ENCODE results near the gene C11orf71.

The C11orf71 gene

DNA sequence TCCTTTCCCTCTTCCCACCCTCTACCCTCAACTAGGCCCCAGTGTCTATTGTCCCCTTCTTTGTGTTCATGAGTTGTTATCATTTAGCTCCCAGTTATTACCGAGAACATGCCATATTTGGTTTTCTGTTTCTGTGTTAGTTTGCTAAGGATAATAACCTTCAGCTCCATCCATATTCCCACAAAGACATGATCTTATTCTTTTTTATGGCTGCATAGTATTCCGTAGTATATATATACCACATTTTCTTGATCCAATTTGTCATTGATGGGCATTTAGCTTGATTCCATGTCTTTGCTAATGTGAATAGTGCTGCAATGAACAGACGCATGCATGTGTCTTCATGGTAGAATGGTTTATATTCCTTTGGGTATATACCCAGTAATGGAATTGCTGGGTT, 17.8 kb downstream of the C11orf71 start:
- no peak overlapping the region for H3K27ac Mint-ChIP-seq
- H3K9me3 Mint-ChIP-seq, result peaks cover 7% of the 10 kb centered on the region
- no peak overlapping the region for H3K4me3 Mint-ChIP-seq
- no peaks in the 10 kb centered on the region for H3K27me3 Mint-ChIP-seq
- peaks cover 11% of the 10 kb centered on the region for H3K4me1 Mint-ChIP-seq
- H3K36me3 Mint-ChIP-seq, result peaks cover 2% of the 10 kb centered on the region

DNA sequence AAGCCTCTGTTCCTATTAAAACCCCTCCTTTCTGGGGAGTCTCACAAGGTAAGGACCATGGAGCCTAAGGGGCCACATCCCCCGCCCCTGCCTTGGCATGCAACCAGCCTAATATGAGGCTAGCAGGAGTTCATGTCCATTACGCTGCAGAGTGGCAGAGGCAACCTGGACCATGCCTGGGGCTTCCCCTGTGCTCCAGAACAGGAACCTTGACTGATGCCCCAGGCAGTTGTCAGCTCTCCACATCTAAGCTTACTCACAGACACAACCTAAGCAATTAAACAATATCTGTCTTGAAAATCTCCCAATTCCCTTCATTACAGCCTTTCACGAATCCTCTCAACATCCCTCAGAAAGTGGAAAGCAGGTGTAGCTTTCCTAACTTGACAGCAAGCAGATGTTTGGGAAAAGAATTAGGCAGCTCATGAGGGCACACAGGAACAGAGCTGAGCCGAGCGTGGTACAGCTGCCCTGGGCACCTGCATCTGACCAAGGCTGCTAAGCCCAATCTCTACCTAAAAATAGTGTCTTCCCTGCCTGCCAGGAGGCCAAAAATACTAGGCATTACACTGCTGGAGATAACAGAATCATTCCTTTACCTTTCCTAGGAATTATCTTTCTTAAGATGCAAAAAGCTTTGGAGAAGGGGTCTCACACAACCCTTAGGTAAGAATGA, 20.8 kb downstream of the C11orf71 start:
- H3K4me3 Mint-ChIP-seq, result no peak overlapping the region
- H3K4me1 Mint-ChIP-seq, result peaks cover 11% of the 10 kb centered on the region
- no peak overlapping the region for H3K27ac Mint-ChIP-seq
- no peaks in the 10 kb centered on the region for H3K27me3 Mint-ChIP-seq
- peaks cover 7% of the 10 kb centered on the region for H3K9me3 Mint-ChIP-seq
- no peaks in the 10 kb centered on the region for H3K36me3 Mint-ChIP-seq

DNA sequence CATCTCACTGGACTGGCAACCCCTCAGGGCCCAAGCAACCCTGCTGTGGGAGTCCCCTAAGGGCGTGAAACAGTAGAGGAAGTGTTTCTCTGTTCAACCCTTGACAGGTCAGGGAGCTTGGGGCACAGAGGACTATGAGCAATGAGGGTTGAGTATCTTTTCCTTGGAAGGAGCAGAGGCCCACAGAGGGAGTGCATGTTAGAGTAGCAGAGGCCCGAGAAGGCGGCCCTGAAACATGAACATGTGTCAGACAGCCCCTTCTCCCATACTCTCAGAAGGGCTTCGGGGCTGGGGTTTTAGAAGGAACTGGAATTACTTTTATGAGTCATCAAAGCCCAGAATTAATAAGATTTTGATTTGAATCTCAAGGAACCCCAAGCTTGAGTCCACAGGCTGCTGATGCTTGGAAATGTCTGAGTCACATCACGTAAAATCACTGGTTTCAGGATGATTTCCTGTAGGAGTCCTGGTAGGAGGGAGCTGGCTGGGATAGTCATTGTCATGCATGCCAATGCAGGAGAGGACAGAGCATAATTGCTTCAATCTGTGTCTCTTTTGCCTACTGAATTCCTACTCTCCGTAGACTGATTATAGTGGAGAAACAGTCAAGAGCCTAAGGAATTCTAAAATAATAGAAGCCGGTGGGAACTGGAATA, 22.6 kb downstream of the C11orf71 start:
- H3K36me3 Mint-ChIP-seq, result no peaks in the 10 kb centered on the region
- H3K9me3 Mint-ChIP-seq, result no peaks in the 10 kb centered on the region

DNA sequence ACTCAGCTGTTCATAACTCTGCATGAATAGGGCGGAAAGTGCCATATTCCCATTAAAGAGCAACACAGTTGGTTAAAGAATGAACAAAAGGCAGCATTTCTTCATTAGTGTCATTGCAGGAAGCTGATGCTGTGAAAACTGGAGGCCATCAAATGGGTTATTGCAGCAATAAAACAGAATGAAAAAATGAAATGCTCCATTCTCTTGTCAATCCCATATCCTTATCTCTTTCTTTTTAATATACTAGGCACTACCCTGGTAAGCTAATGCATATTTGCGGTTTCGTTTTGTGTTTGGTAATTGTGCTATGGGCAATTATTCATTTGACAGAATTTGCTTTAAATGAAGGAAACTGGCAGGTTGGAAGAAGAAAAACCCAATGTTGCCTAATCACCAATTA, 25.3 kb downstream of the C11orf71 start:
- H3K4me3 Mint-ChIP-seq, result no peak overlapping the region
- peaks cover 2% of the 10 kb centered on the region for H3K27me3 Mint-ChIP-seq
- no peak overlapping the region for H3K27ac Mint-ChIP-seq
- no peaks in the 10 kb centered on the region for H3K36me3 Mint-ChIP-seq
- H3K4me1 Mint-ChIP-seq, result peaks cover 2% of the 10 kb centered on the region
- no peaks in the 10 kb centered on the region for H3K9me3 Mint-ChIP-seq

More for the DNA sequence above, 22.6 kb downstream of the C11orf71 start:
- H3K4me1 Mint-ChIP-seq, result peaks cover 11% of the 10 kb centered on the region
- H3K4me3 Mint-ChIP-seq, result no peak overlapping the region
- H3K27me3 Mint-ChIP-seq, result no peaks in the 10 kb centered on the region
- no peak overlapping the region for H3K27ac Mint-ChIP-seq

DNA sequence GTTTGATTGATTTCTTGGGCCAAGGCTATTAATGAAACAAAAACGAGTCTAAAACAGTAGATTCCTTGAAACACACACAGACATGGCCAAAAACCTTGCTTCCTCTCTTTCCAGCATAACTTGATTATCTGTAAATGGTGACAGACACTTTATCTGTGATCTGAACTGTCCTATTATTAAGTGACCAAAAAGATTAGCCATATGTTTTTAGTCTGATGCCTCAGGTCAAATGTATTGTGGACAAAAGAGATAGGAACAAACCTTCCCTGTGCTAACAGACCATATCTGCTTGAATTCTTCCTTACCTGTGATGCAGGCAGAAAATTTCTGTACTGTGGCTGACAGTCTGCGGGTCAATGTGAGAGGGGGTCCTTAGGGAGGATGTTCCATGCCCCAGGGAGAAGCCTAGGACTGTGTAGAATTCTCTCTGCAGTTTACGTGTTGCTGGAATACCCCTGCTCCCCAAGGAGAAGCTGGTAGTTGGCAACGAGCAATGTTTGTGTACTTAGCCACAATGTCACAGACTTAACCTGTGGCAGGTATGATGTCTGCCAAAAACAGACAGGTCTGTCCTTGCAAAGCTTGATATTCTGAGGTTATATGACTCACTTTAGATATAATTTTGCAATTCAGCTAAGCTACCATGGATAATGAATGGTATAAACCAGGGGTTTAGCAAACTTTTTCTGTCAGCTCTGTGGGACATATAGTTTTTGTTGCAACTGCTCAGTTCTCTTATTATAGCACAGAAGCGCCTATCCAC, 31.2 kb downstream of the C11orf71 start:
- Mint-ChIP-seq H3K4me3 (no peak overlapping the region), H3K36me3 (no peaks in the 10 kb centered on the region), H3K4me1 (no peaks in the 10 kb centered on the region), H3K27ac (no peak overlapping the region), H3K27me3 (peaks cover 2% of the 10 kb centered on the region), H3K9me3 (no peaks in the 10 kb centered on the region)

GRCh38 chr11:114367244-114367957, 32.9 kb downstream of the C11orf71 start:
- no peaks in the 10 kb centered on the region for H3K4me1 Mint-ChIP-seq

GRCh38 chr11:114366331-114367243, 33.7 kb downstream of the C11orf71 start:
- Mint-ChIP-seq H3K4me3 (no peak overlapping the region), H3K36me3 (no peaks in the 10 kb centered on the region), H3K27ac (no peak overlapping the region), H3K27me3 (no peaks in the 10 kb centered on the region), H3K4me1 (no peaks in the 10 kb centered on the region), H3K9me3 (no peaks in the 10 kb centered on the region)

More at GRCh38 chr11:114367244-114367957, 32.9 kb downstream of the C11orf71 start:
- Mint-ChIP-seq H3K27me3 (peaks cover 2% of the 10 kb centered on the region), H3K4me3 (no peak overlapping the region), H3K27ac (no peak overlapping the region), H3K36me3 (no peaks in the 10 kb centered on the region), H3K9me3 (no peaks in the 10 kb centered on the region)

DNA sequence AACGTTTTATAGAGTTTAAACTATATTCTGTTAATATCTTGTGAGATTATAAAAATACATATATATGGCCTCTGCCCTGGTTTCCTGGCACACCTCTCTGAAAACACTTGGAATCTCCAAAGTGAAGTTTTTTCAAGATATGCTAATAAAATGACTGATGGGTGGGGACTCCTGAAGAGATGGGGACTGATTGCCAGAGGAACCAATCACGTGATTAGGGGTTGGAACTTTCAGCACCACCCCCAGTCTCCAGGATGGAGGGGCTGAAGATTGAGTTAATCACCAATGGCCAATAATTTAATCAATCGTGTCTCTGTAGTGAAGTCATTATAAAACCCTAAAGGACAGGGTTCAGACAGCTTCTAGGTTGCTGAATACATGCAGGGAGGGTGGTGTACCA, 37.4 kb downstream of the C11orf71 start:
- Mint-ChIP-seq H3K4me3 (no peak overlapping the region), H3K27ac (no peak overlapping the region), H3K27me3 (no peaks in the 10 kb centered on the region), H3K9me3 (no peaks in the 10 kb centered on the region), H3K36me3 (no peaks in the 10 kb centered on the region), H3K4me1 (no peaks in the 10 kb centered on the region)

DNA sequence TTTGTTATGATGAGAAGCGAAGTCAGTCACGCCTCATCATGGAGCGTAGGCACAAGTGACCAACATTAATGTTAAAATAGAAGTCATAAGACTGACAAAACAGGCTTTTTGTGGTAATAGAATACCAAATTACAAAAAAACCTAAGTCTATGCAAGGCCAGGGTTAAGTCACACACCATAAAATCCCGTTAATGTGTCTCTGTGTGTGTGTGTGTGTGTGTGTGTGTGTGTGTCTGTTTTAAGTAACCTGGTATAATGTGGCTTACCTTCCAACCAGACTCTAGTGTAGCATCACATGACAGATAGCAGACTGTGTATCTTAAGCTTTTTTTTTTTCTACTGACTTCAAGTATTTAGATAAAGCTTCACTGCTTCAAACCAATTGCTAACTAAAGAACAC, 38.0 kb downstream of the C11orf71 start:
- no peaks in the 10 kb centered on the region for H3K36me3 Mint-ChIP-seq
- H3K27ac Mint-ChIP-seq, result no peak overlapping the region
- H3K9me3 Mint-ChIP-seq, result no peaks in the 10 kb centered on the region
- H3K4me3 Mint-ChIP-seq, result no peak overlapping the region
- no peaks in the 10 kb centered on the region for H3K27me3 Mint-ChIP-seq
- H3K4me1 Mint-ChIP-seq, result no peaks in the 10 kb centered on the region

DNA sequence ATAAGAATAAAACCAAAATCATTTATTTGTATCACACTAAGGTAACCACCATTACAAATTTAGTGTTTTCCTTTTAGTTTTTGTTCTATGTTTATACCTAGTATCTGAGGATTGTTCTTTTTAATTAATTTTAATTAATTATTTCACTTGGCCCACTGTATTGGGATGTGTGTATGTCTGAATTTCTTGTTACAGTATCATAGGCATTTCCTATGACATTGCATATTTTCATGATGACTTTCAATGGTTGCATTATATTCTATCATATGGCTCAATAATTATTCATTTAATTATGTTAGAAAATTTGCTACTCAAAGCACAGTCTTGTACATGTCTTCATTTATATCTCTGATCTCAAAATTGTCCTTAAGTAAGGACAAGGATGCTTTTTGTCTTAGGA, 41.0 kb downstream of the C11orf71 start:
- Mint-ChIP-seq H3K4me3 (no peak overlapping the region), H3K4me1 (no peaks in the 10 kb centered on the region), H3K36me3 (peaks cover 2% of the 10 kb centered on the region), H3K9me3 (no peaks in the 10 kb centered on the region), H3K27ac (no peak overlapping the region), H3K27me3 (no peaks in the 10 kb centered on the region)

DNA sequence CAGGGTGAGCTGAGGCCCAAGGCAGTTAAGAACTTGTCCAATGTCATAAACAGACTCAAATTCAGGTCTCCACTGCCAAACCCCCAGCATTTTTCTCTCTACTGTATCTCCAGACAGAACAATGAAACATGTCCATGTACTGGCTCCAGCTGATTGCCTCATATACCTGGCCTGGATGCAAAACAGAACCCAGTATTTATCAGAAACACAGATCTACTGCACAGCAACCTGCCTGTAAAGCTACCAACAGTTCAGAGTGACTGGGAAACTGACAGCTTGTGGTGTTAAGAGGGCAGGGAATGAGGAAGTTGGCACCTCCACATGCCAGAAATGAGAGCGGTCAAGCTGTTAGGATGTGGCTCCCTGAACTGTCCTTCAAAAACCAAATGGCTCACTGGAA, 41.6 kb downstream of the C11orf71 start:
- Mint-ChIP-seq H3K4me1 (no peaks in the 10 kb centered on the region), H3K27me3 (no peaks in the 10 kb centered on the region), H3K4me3 (no peak overlapping the region), H3K27ac (no peak overlapping the region), H3K36me3 (peaks cover 2% of the 10 kb centered on the region), H3K9me3 (no peaks in the 10 kb centered on the region)

DNA sequence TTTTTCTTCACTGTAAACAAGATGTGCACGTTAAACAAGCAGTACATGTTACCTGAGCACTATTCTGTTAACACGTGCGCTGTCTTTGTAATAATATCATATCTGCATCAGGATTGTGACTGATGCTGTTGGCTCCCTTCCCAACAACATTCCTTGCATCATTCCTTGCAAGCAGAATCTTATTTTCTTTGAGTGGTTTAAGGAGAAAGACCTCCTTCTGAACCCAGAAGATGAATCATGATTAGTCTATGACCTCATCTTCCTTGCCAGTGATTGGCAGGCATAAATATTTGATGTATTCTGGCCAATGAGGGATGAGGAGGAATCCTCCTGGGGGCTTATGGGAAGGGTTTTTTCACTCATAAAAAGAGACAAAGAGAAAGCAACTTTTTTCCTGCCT, 46.2 kb downstream of the C11orf71 start:
- peaks cover 2% of the 10 kb centered on the region for H3K36me3 Mint-ChIP-seq
- no peak overlapping the region for H3K4me3 Mint-ChIP-seq
- H3K27ac Mint-ChIP-seq, result no peak overlapping the region
- H3K27me3 Mint-ChIP-seq, result no peaks in the 10 kb centered on the region
- H3K9me3 Mint-ChIP-seq, result no peaks in the 10 kb centered on the region
- no peaks in the 10 kb centered on the region for H3K4me1 Mint-ChIP-seq

- H3K9me3 Mint-ChIP-seq, result no peaks in the 10 kb centered on the region
- peaks cover 2% of the 10 kb centered on the region for H3K36me3 Mint-ChIP-seq
- H3K27ac Mint-ChIP-seq, result no peak overlapping the region
- no peaks in the 10 kb centered on the region for H3K4me1 Mint-ChIP-seq
- H3K27me3 Mint-ChIP-seq, result no peaks in the 10 kb centered on the region
- no peak overlapping the region for H3K4me3 Mint-ChIP-seq
These were observed 46.9 kb downstream of the C11orf71 start for GRCh38 chr11:114353443-114353842.

DNA sequence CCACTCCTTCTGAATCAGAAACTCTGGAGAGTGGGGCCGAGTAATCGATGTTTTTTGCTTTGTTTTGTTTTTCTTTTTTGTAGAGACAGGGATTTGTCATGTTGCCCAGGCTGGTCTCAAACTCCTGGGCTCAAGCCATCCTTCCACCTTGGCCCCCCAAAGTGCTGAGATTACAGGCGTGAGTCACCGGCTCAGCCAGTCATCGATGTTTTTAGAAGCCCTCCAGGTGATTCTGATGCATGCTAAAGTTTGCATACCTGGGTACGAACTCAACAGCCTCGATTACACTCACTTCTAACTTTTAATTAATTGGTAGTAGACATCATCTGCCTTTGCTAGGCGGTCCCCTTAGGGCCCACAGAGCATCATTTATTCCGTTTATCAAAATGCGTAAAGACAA, 50.3 kb downstream of the C11orf71 start:
- Mint-ChIP-seq H3K4me3 (no peak overlapping the region), H3K36me3 (no peaks in the 10 kb centered on the region), H3K4me1 (peaks cover 7% of the 10 kb centered on the region), H3K27ac (no peak overlapping the region), H3K9me3 (no peaks in the 10 kb centered on the region), H3K27me3 (no peaks in the 10 kb centered on the region)
